Bronchial epithelial cell (primary cell): ENCODE measurements around the gene BAG5. TPM values are rescaled to one million over a fixed set of nuclear protein-coding genes. Genes with fewer than 3 reads are reported as not detected.

Experiments used
- DNase-seq: peaks from one replicate; pipeline ENCODE4 v3.0.0-alpha.2; 2010; ENCODE audit warnings: low read depth
- FAIRE-seq: peaks from 2 replicates; lab custom pipeline; 2011; peaks lifted over from hg19 to GRCh38; lab: Jason Lieb, UNC
- H3K27me3 ChIP-seq: 2 replicates; pipeline ENCODE4 v1.5.1; 2011; ENCODE audit warnings: low read length; ENCODE audit not compliant: control insufficient read depth, insufficient read depth
- H3K36me3 ChIP-seq: 2 replicates; pipeline ENCODE4 v1.5.1; 2011; ENCODE audit warnings: low read length; ENCODE audit not compliant: control insufficient read depth, insufficient read depth
- H3K4me3 ChIP-seq: 2 replicates; pipeline ENCODE4 v1.5.1; 2011; ENCODE audit warnings: mild to moderate bottlenecking, low read depth, low read length, control low read depth
- CTCF ChIP-seq: IDR thresholded peaks from 2 replicates; pipeline ENCODE4 v1.5.1; 2011; ENCODE audit warnings: mild to moderate bottlenecking, moderate library complexity, low read length, control low read depth, inconsistent platforms; ENCODE audit not compliant: insufficient read depth, severe bottlenecking
- total RNA-seq: library from RNA; depleted of rRNA; stranded (reverse); fragments of >200 nt; gene quantifications from 2 replicates; pipeline ENCODE4 v1.2.1, GENCODE V29; 2014

Gene BAG5
- total RNA-seq, 1 donor from 2014 or later, result 42.9 TPM

GRCh38 chr14:103551338-103551762 is 11.1 kb downstream of the BAG5 start:
- DNase-seq (no peak), FAIRE-seq (no peak)
- no peak for TF ChIP-seq CTCF
- Histone ChIP-seq H3K36me3 (no peaks in the 10 kb centered on the region), H3K4me3 (no peak overlapping the region), H3K27me3 (no peaks in the 10 kb centered on the region)

- DNase-seq (no peak), FAIRE-seq (no peak)
- TF ChIP-seq CTCF, result no peak
- Histone ChIP-seq H3K27me3 (no peaks in the 10 kb centered on the region), H3K4me3 (no peak overlapping the region), H3K36me3 (no peaks in the 10 kb centered on the region)
Measured at GRCh38 chr14:103550451-103551337, 11.8 kb downstream of the BAG5 start.

- DNase-seq, result no peak
Measured at GRCh38 chr14:103549361-103550311, 12.8 kb downstream of the BAG5 start.

GRCh38 chr14:103548463-103549351 is 13.8 kb downstream of the BAG5 start:
- Histone ChIP-seq H3K36me3 (no peaks in the 10 kb centered on the region), H3K4me3 (no peak overlapping the region), H3K27me3 (no peaks in the 10 kb centered on the region)
- FAIRE-seq (peak; percentile 7), DNase-seq (no peak)
- no peak for TF ChIP-seq CTCF

More at GRCh38 chr14:103549361-103550311, 12.8 kb downstream of the BAG5 start:
- H3K4me3 ChIP-seq, result no peak overlapping the region
- no peaks in the 10 kb centered on the region for H3K27me3 ChIP-seq
- TF ChIP-seq CTCF, result no peak
- no peak for FAIRE-seq
- H3K36me3 ChIP-seq, result no peaks in the 10 kb centered on the region

- FAIRE-seq (no peak), DNase-seq (no peak)
- Histone ChIP-seq H3K4me3 (no peak overlapping the region), H3K27me3 (no peaks in the 10 kb centered on the region), H3K36me3 (no peaks in the 10 kb centered on the region)
- TF ChIP-seq CTCF, result no peak
Measured at GRCh38 chr14:103547941-103548462, 14.5 kb downstream of the BAG5 start.
